BLaER1 (cell line): ENCODE data around the gene GLOD5.

Experiments used
- H3K27ac ChIP-seq: shearing (Covaris generic); formaldehyde crosslinking; 2 replicates; pipeline ENCODE4 v1.8.1; 2022
- H3K27me3 ChIP-seq: shearing (Covaris generic); formaldehyde crosslinking; 2 replicates; pipeline ENCODE4 v1.8.1; 2022
- H3K36me3 ChIP-seq: shearing (Covaris generic); formaldehyde crosslinking; 2 replicates; pipeline ENCODE4 v1.8.1; 2022
- H3K4me1 ChIP-seq: shearing (Covaris generic); formaldehyde crosslinking; 2 replicates; pipeline ENCODE4 v1.8.1; 2022
- H3K4me2 ChIP-seq: shearing (Covaris generic); formaldehyde crosslinking; 2 replicates; pipeline ENCODE4 v1.8.1; 2022
- H3K4me3 ChIP-seq: shearing (Covaris generic); formaldehyde crosslinking; 2 replicates; pipeline ENCODE4 v1.8.1; 2022
- H3K9ac ChIP-seq: shearing (Covaris generic); formaldehyde crosslinking; 2 replicates; pipeline ENCODE4 v1.8.1; 2022
- H3K9me3 ChIP-seq: shearing (Covaris generic); formaldehyde crosslinking; 2 replicates; pipeline ENCODE4 v1.8.1; 2022
- H4K20me1 ChIP-seq: shearing (Covaris generic); formaldehyde crosslinking; 2 replicates; pipeline ENCODE4 v1.8.1; 2022
- Cebpa-rat ChIP-seq: shearing (Covaris generic); IDR thresholded peaks from 2 replicates; pipeline ENCODE4 v1.8.1; 2022

The GLOD5 gene

DNA sequence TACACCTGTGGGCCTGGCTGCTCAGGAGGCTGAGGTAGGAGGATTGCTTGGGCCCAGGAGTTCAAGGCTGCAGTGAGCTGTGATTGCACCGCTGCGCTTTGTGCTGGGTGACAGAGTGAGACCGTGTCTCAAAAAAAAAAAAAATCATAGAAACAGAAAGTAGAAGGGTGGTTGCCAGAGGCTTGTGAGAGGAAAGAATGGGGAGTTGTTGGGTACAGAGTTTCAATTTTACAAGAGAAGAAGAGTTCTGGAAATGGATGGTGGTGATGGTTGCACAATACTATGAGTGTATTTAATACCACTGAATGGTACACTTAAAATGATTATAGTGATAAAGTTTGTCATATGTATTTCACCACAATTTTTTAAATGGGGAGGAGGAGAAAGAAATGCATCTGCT lies 10.2 kb upstream of the GLOD5 start:
- H3K9me3 ChIP-seq: no peaks in the 10 kb centered on the region
- H3K27ac ChIP-seq: no peak overlapping the region
- H3K36me3 ChIP-seq: no peaks in the 10 kb centered on the region
- H3K4me3 ChIP-seq: no peak overlapping the region
- no peak for TF ChIP-seq Cebpa-rat
- H3K4me1 ChIP-seq: peaks cover 5% of the 10 kb centered on the region; the same call in 1 of the 2 replicates
- no peak overlapping the region for H3K4me2 ChIP-seq
- H4K20me1 ChIP-seq: no peaks in the 10 kb centered on the region
- H3K9ac ChIP-seq: no peak overlapping the region
- peaks cover 41% of the 10 kb centered on the region for H3K27me3 ChIP-seq

- H3K27ac ChIP-seq: no peak overlapping the region
- no peaks in the 10 kb centered on the region for H3K36me3 ChIP-seq
- no peaks in the 10 kb centered on the region for H4K20me1 ChIP-seq
- no peak overlapping the region for H3K9ac ChIP-seq
- H3K4me3 ChIP-seq: no peak overlapping the region
- H3K4me2 ChIP-seq: no peak overlapping the region
- H3K9me3 ChIP-seq: no peaks in the 10 kb centered on the region
- no peak for TF ChIP-seq Cebpa-rat
- peaks cover 1% of the 10 kb centered on the region; the same call in 1 of the 2 replicates for H3K4me1 ChIP-seq
- H3K27me3 ChIP-seq: peaks cover 45% of the 10 kb centered on the region
Observed at GRCh38 chrX:48752498-48752897, 9.0 kb upstream of the GLOD5 start.

- no peak overlapping the region for H3K27ac ChIP-seq
- H3K9ac ChIP-seq: no peak overlapping the region
- H3K36me3 ChIP-seq: no peaks in the 10 kb centered on the region
- H3K27me3 ChIP-seq: peaks cover 58% of the 10 kb centered on the region
- no peaks in the 10 kb centered on the region for H4K20me1 ChIP-seq
- H3K4me1 ChIP-seq: no peaks in the 10 kb centered on the region
- no peak overlapping the region for H3K4me3 ChIP-seq
- no peak for TF ChIP-seq Cebpa-rat
- no peaks in the 10 kb centered on the region for H3K9me3 ChIP-seq
- H3K4me2 ChIP-seq: no peak overlapping the region
Observed at GRCh38 chrX:48753708-48754228, 7.8 kb upstream of the GLOD5 start.

- no peak for TF ChIP-seq Cebpa-rat
- Histone ChIP-seq H3K36me3 (no peaks in the 10 kb centered on the region), H3K9me3 (no peaks in the 10 kb centered on the region), H3K4me2 (no peak overlapping the region), H3K27me3 (peaks cover 62% of the 10 kb centered on the region), H3K4me1 (no peaks in the 10 kb centered on the region), H3K4me3 (no peak overlapping the region), H4K20me1 (no peaks in the 10 kb centered on the region), H3K27ac (no peak overlapping the region), H3K9ac (no peak overlapping the region)
Observed at GRCh38 chrX:48754238-48754637, 7.3 kb upstream of the GLOD5 start.

DNA sequence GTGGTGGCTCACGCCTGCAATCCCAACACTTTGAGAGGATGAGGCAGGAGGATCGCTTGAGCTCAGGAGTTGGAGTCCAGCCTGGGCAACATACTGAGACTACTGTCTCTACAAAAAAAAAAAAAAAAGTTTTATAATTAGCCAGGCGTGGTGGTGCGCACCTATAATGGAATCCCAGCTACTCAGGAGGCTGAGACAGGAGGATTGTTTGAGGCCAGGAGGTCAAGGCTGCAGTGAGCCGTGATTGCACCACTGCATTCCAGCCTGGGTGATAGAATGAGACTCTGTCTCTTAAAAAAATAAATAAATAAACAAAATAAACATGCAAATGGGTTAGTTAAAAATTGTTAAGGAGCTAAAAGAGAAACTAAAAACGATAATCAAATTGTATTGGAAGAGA lies 7.7 kb downstream of the GLOD5 start:
- H3K9me3 ChIP-seq: no peaks in the 10 kb centered on the region
- no peaks in the 10 kb centered on the region for H4K20me1 ChIP-seq

GRCh38 chrX:48770296-48770695 lies 8.7 kb downstream of the GLOD5 start:
- no peak for TF ChIP-seq Cebpa-rat
- peaks cover 66% of the 10 kb centered on the region for H3K27me3 ChIP-seq

More for the DNA sequence above, 7.7 kb downstream of the GLOD5 start:
- H3K4me1 ChIP-seq: no peaks in the 10 kb centered on the region
- H3K27ac ChIP-seq: no peak overlapping the region
- no peaks in the 10 kb centered on the region for H3K36me3 ChIP-seq
- peaks cover 55% of the 10 kb centered on the region for H3K27me3 ChIP-seq
- TF ChIP-seq Cebpa-rat: no peak
- H3K4me3 ChIP-seq: no peak overlapping the region
- H3K4me2 ChIP-seq: no peak overlapping the region
- no peak overlapping the region for H3K9ac ChIP-seq

GRCh38 chrX:48772602-48773001 lies 11.1 kb downstream of the GLOD5 start:
- no peak for TF ChIP-seq Cebpa-rat
- no peak overlapping the region for H3K4me2 ChIP-seq
- peaks cover 84% of the 10 kb centered on the region for H3K27me3 ChIP-seq
- H4K20me1 ChIP-seq: no peaks in the 10 kb centered on the region
- no peak overlapping the region for H3K4me3 ChIP-seq
- no peaks in the 10 kb centered on the region for H3K36me3 ChIP-seq
- no peak overlapping the region for H3K27ac ChIP-seq
- H3K9me3 ChIP-seq: no peaks in the 10 kb centered on the region
- no peaks in the 10 kb centered on the region for H3K4me1 ChIP-seq
- H3K9ac ChIP-seq: no peak overlapping the region

More at GRCh38 chrX:48770296-48770695, 8.7 kb downstream of the GLOD5 start:
- Histone ChIP-seq H3K27ac (no peak overlapping the region), H3K9ac (no peak overlapping the region), H3K4me3 (no peak overlapping the region), H4K20me1 (no peaks in the 10 kb centered on the region), H3K4me1 (no peaks in the 10 kb centered on the region), H3K9me3 (no peaks in the 10 kb centered on the region), H3K4me2 (no peak overlapping the region), H3K36me3 (no peaks in the 10 kb centered on the region)

- Histone ChIP-seq H4K20me1 (no peaks in the 10 kb centered on the region), H3K4me1 (no peaks in the 10 kb centered on the region), H3K4me3 (no peak overlapping the region), H3K27ac (no peak overlapping the region), H3K9ac (no peak overlapping the region), H3K36me3 (no peaks in the 10 kb centered on the region), H3K27me3 (peaks cover 81% of the 10 kb centered on the region), H3K4me2 (no peak overlapping the region), H3K9me3 (no peaks in the 10 kb centered on the region)
- no peak for TF ChIP-seq Cebpa-rat
Observed at GRCh38 chrX:48776818-48777439, 15.4 kb downstream of the GLOD5 start.

DNA sequence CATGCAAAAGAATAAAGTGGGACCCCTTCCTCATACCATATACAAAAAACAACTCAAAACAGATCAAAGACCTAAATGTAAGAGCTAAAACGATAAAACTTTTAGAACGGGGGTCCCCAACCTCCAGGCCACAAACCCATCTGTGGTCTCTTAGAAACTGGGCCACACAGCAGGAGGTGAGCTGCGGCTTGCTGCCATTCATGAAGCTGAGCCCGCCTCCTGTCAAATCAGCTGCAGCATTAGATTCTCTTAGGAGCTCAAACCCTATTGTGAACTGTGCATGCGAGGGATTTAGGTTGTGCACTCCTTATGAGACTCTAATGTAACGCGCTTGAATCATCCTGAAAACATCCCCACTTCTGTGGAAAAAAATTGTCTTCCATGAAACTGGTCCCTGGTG lies 17.9 kb downstream of the GLOD5 start:
- H3K27me3 ChIP-seq: peaks cover 72% of the 10 kb centered on the region
- TF ChIP-seq Cebpa-rat: no peak
- H3K4me3 ChIP-seq: no peak overlapping the region
- H3K9ac ChIP-seq: no peak overlapping the region
- no peak overlapping the region for H3K27ac ChIP-seq
- H3K9me3 ChIP-seq: no peaks in the 10 kb centered on the region
- H3K4me2 ChIP-seq: no peak overlapping the region
- H3K4me1 ChIP-seq: no peaks in the 10 kb centered on the region
- no peaks in the 10 kb centered on the region for H4K20me1 ChIP-seq
- H3K36me3 ChIP-seq: no peaks in the 10 kb centered on the region

DNA sequence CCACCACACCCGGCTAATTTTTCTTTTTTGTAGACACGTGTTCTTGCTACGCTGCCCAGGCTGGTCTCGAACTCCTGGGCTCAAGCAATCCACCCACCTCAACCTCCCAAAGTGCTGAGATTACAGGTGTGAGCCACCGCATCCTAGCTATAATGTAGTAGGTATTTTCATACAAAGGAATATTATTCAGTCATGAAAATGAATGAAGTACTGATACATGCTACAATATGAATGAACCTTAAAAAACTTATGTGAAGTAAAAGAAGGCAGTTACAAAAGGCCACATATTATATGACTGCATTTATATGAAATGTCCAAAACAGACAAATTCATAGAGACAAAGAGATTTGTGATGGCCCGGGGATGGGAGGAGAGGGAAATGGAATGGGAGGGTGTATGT lies 20.2 kb downstream of the GLOD5 start:
- Histone ChIP-seq H3K4me2 (no peak overlapping the region), H3K9ac (no peak overlapping the region), H3K4me3 (no peak overlapping the region), H3K36me3 (no peaks in the 10 kb centered on the region), H3K4me1 (no peaks in the 10 kb centered on the region), H3K27ac (no peak overlapping the region), H3K27me3 (peaks cover 54% of the 10 kb centered on the region), H3K9me3 (no peaks in the 10 kb centered on the region), H4K20me1 (no peaks in the 10 kb centered on the region; the same call in 1 of the 2 replicates)
- TF ChIP-seq Cebpa-rat: no peak

DNA sequence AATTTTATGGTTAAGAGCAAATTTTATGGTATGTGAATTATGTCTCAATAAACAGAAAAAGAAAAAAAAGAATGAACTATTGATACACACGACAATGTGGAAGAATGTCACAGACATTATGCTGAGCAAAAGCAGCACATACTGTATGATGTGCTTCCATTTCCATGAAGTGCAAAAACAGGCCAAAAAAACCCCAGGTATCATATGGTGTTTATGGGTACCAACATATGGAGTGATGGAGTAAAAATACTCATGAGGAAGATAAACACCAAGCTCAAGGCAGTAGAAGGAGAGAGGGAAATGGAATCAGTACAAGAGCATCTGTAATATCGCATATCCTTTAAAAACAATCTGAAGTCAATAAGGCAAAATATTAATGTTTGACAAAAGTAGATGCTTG lies 20.7 kb downstream of the GLOD5 start:
- Histone ChIP-seq H3K27ac (no peak overlapping the region), H3K4me2 (no peak overlapping the region), H3K4me1 (no peaks in the 10 kb centered on the region), H4K20me1 (no peaks in the 10 kb centered on the region; the same call in 1 of the 2 replicates), H3K27me3 (peaks cover 54% of the 10 kb centered on the region), H3K4me3 (no peak overlapping the region), H3K36me3 (no peaks in the 10 kb centered on the region), H3K9me3 (no peaks in the 10 kb centered on the region), H3K9ac (no peak overlapping the region)
- no peak for TF ChIP-seq Cebpa-rat
